22Rv1 (cell line): ENCODE data around the gene C1R.

ENCODE experiments used
- ZFX ChIP-seq: fragments of 450-650 bp; IDR thresholded peaks from 2 replicates; pipeline ENCODE4 v1.6.1; 2017; ENCODE audit warnings: antibody characterized with exemption, borderline replicate concordance
- TF ChIP-seq, protein P1 (sequence below): fragments of 450-650 bp; IDR thresholded peaks from 2 replicates; pipeline ENCODE4 v1.5.1; 2017; ENCODE audit warnings: mild to moderate bottlenecking

DNA sequence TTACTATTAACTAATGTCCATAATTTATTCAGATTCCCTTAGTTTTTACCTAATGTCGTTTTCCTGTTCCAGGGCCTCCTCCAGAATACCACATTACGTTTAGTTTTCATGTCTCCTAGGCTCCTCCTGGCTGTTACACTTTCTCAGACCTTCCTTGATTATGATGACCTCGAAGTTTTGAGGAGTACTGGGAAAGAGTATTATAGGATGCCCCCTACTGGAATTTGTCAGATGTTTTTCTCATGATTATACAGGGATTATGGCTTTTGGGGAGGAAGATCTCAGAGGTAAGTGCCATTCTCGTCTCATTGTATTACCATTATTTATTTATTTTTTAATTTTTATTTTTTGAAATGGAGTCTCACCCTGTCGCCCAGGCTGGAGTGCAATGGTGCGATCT, 49.4 kb downstream of the C1R start:
- TF ChIP-seq, protein P1, sequence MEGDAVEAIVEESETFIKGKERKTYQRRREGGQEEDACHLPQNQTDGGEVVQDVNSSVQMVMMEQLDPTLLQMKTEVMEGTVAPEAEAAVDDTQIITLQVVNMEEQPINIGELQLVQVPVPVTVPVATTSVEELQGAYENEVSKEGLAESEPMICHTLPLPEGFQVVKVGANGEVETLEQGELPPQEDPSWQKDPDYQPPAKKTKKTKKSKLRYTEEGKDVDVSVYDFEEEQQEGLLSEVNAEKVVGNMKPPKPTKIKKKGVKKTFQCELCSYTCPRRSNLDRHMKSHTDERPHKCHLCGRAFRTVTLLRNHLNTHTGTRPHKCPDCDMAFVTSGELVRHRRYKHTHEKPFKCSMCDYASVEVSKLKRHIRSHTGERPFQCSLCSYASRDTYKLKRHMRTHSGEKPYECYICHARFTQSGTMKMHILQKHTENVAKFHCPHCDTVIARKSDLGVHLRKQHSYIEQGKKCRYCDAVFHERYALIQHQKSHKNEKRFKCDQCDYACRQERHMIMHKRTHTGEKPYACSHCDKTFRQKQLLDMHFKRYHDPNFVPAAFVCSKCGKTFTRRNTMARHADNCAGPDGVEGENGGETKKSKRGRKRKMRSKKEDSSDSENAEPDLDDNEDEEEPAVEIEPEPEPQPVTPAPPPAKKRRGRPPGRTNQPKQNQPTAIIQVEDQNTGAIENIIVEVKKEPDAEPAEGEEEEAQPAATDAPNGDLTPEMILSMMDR, result peak; percentile 73
- TF ChIP-seq ZFX, result no peak
